NB4 (cell line): ENCODE results near the gene PCSK1.

Source experiments
- DNase-seq: peaks from one replicate; pipeline ENCODE4 v3.0.0; 2010; ENCODE audit warnings: low read depth
- H3K4me3 ChIP-seq: one replicate; pipeline ENCODE4 v1.5.1; 2011; ENCODE audit warnings: mild to moderate bottlenecking, low read depth, low read length, moderate library complexity
- MYC ChIP-seq: IDR thresholded peaks from 2 replicates; pipeline ENCODE4 v1.6.1; 2011; ENCODE audit warnings: low read depth, low read length
- POLR2A ChIP-seq: IDR thresholded peaks from 2 replicates; pipeline ENCODE4 v1.6.1; 2011; ENCODE audit warnings: mild to moderate bottlenecking; ENCODE audit not compliant: insufficient read length; ENCODE audit errors: extremely low read depth
- TF ChIP-seq, protein P1 (sequence below): IDR thresholded peaks from 2 replicates; pipeline ENCODE4 v1.6.1; 2011; ENCODE audit warnings: low read depth, low read length
- TF ChIP-seq, protein P2 (sequence below): IDR thresholded peaks from one replicate; pipeline ENCODE4 v1.5.1; 2012; ENCODE audit warnings: low read depth, low read length

The PCSK1 gene

DNA sequence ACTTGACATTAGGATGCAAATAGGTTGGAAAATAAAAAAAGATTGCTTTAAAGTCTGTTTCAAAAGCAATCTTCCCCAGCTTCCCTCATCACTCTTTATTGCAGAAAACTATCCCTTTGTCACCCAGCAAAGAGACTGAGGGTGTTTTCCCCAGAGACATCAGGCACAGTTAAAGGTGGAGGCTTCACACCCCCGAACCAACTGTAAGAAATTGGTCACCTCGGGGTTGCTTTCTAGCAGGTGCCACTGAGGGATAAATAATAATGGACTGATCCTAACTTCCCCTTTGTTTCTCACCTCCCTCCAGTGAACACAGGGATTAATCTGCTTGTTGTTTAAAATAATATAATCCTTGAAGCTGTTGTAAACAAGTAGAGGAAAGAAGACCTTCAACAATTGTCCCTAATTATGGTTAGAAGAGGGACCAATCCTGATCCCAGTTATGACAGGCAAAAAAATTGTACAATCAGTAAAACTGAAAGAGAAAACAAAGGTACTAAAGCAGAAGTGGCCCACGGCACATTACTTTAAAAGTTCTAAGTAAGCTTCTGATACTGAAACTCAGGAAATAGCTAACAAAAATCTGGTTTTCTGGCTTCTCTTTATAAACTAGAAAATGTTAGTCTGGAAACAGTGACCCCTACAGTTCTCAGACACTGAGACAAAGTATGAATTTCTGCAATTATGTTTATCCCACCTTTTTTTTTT lies 6.6 kb upstream of the PCSK1 start:
- no peak for TF ChIP-seq MYC
- TF ChIP-seq, protein P1, sequence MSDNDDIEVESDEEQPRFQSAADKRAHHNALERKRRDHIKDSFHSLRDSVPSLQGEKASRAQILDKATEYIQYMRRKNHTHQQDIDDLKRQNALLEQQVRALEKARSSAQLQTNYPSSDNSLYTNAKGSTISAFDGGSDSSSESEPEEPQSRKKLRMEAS = no peak
- TF ChIP-seq POLR2A = no peak
- TF ChIP-seq, protein P2, sequence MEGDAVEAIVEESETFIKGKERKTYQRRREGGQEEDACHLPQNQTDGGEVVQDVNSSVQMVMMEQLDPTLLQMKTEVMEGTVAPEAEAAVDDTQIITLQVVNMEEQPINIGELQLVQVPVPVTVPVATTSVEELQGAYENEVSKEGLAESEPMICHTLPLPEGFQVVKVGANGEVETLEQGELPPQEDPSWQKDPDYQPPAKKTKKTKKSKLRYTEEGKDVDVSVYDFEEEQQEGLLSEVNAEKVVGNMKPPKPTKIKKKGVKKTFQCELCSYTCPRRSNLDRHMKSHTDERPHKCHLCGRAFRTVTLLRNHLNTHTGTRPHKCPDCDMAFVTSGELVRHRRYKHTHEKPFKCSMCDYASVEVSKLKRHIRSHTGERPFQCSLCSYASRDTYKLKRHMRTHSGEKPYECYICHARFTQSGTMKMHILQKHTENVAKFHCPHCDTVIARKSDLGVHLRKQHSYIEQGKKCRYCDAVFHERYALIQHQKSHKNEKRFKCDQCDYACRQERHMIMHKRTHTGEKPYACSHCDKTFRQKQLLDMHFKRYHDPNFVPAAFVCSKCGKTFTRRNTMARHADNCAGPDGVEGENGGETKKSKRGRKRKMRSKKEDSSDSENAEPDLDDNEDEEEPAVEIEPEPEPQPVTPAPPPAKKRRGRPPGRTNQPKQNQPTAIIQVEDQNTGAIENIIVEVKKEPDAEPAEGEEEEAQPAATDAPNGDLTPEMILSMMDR = no peak
- no peak overlapping the region for H3K4me3 ChIP-seq
- DNase-seq = no peak

DNA sequence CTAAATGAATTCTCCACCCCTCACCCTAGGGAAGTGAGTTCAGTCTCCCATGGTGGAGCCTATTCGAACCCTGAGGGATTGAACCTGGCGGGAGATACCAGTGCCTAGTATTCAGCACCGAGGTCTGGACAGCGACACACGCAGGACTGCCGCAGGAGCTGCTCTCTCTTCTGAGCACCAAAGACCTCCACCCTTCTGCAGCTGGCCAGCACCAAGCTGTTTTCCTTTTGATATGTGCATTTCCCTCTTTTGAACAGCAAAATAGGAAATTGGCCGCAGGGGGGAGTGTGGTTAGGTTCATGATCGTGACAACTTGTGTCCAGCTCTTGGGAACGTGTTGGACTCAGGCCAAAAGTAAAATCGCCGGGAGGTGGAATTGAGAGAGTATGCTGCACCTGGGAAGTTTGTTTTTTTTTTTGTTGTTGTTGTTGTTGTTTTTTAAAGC lies 1.2 kb upstream of the PCSK1 start:
- TF ChIP-seq, protein P2 = no peak
- TF ChIP-seq, protein P1 = peak; percentile 46; the same call in 1 of the 2 replicates
- H3K4me3 ChIP-seq = no peak overlapping the region
- peak; percentile 72 for DNase-seq

DNA sequence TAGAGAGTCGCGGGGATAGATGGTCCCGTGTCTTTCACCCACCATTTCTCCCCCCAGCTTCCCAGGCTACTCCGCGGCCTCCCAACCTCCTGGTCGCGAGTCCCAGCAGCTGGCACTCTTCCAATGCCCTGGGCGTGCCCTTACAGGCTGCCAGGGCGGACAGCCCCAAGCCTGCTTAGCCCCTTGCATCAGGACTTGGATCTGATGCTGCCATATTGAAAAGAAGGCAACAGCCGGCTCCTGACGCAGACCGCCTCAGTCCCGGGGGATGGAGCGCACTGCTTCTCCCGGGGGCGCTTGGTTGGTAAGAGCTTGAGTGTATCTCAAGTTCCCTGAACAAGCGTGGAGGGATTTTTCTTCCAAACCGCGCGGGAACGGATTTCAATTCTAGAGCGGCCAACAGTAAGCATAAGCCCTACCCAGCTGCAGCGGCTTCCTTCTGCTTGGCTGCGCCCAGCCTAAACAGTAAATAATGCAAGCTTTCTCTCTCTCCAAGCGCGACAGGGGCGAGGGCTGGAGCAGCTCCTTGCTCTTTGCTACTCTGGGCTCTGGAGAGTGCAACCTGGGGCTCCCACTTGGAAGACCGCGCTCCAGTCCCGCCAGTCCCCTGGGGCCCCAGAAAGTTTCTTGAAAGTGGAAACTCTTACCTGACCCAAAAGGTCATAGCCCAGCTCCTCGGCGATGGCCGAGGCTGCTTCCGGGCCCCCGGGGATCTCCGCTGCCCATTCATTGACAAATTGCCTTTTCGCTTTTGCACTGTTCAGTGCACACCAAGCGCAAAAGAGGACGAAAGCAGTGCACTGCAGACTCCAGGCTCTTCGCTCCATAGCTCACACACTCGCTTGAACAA lies 607 bp downstream of the PCSK1 start:
- no peak for DNase-seq
- H3K4me3 ChIP-seq = no peak overlapping the region
- TF ChIP-seq, protein P1 = no peak
- TF ChIP-seq, protein P2 = no peak

DNA sequence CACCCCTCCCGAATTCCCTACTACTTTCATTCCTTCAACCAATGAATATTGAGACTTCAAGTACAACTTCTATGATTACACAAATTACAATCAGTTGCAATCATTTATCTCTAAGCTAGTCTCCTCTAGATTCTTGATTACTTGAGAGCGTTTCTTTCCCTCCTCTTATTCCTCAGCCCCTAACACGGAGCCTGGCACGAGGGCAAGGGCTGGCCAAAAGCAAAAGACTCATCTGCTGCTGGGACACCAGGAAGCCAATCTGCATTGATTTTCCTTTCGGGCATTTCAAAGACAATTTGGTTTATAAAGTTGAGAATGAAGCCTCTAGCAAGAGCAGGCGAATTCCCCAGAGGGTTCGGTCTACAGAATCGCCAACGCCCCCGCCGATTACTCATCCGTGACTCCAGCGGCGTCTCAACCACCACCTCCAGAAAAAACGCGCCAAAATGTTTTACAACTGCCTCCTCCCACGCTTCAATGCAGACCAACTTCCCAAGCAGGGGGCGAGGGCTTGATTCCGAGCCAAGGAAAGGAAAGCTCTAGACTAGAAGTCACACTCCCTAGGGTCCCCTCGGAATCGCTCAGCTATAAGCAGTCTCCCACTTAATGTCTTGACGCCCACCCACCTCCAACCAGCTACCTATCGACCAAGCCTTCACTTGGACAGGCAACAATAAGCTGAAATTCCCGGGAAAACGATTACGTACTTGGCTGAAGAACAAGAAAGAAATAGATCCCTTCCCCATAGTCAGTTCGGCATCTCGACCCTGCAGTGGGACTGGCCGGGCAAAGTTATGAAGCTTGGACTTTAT lies 1.5 kb downstream of the PCSK1 start:
- peak; percentile 80 for DNase-seq
- no peak overlapping the region for H3K4me3 ChIP-seq
- TF ChIP-seq, protein P2 = no peak
- no peak for TF ChIP-seq MYC
- no peak for TF ChIP-seq POLR2A

DNA sequence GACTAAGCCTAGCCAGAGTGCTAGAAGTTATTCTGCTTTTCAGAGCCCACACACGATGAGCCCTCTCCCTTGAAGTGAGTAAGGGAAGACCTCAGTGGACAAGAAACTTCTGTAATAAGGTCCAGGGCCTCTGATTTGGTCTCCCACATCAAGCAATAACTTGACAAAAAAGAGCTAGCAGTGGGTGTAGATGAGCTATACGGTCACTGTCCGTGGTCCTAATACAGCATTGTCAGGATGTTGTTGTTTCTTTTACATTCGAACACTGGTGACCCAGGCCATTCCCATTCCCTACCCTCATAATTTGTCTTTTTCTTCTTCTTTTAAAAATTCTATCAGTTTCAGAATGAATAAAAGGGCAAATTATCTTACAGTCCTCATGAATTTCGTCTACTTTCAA lies 5.2 kb downstream of the PCSK1 start:
- no peak overlapping the region for H3K4me3 ChIP-seq
- DNase-seq = peak; percentile 24
- TF ChIP-seq, protein P1 = no peak
- no peak for TF ChIP-seq MYC
- TF ChIP-seq POLR2A = no peak
- TF ChIP-seq, protein P2 = no peak
